Mucosa of rectum (tissue), 2 donors: ENCODE measurements around the gene CUBN.

Source experiments
- H3K27ac ChIP-seq, 2 donors: one replicate each; pipeline ENCODE4 v1.7.0; 2013; ENCODE audit warnings: inconsistent platforms in 2 of 2, low read depth in 2 of 2, low read length in 2 of 2
- H3K27me3 ChIP-seq, 2 donors: one replicate each; pipeline ENCODE4 v1.7.0; 2013; ENCODE audit warnings: low read length in 2 of 2; ENCODE audit not compliant: control insufficient read depth in 2 of 2, insufficient read depth in 2 of 2
- H3K36me3 ChIP-seq, 2 donors: one replicate each; pipeline ENCODE4 v1.7.0; 2013; ENCODE audit warnings: low read length in 2 of 2; ENCODE audit not compliant: control insufficient read depth in 2 of 2, insufficient read depth in 2 of 2
- H3K4me1 ChIP-seq, 2 donors: one replicate each; pipeline ENCODE4 v1.7.0; 2013; ENCODE audit warnings: low read length in 2 of 2, mild to moderate bottlenecking in 1 of 2; ENCODE audit not compliant: control insufficient read depth in 2 of 2, insufficient read depth in 2 of 2
- H3K4me3 ChIP-seq, 2 donors: one replicate each; pipeline ENCODE4 v1.7.0; 2013; ENCODE audit warnings: low read length in 2 of 2
- H3K9ac ChIP-seq, 2 donors: one replicate each; pipeline ENCODE4 v1.7.0; 2013; ENCODE audit warnings: low read length in 2 of 2, low read depth in 1 of 2, mild to moderate bottlenecking in 1 of 2
- H3K9me3 ChIP-seq, 2 donors: one replicate each; pipeline ENCODE4 v1.7.0; 2013; ENCODE audit warnings: low read length in 2 of 2; ENCODE audit not compliant: control insufficient read depth in 2 of 2
- donor health status: healthy.
- donor health status: Normal muscosa, but diverticular disease.

The CUBN gene

GRCh38 chr10:17112566-17112965, 17.0 kb downstream of the CUBN start:
- no peak overlapping the region for H3K4me3 ChIP-seq
- no peaks in the 10 kb centered on the region for H3K36me3 ChIP-seq
- no peak overlapping the region for H3K9ac ChIP-seq
- no peak overlapping the region for H3K27ac ChIP-seq
- no peaks in the 10 kb centered on the region for H3K27me3 ChIP-seq
- peaks cover 2 to 10% of the 10 kb centered on the region in 2 donors for H3K4me1 ChIP-seq
- H3K9me3 ChIP-seq: no peaks in the 10 kb centered on the region

GRCh38 chr10:17109475-17110207, 20.0 kb downstream of the CUBN start:
- H3K4me3 ChIP-seq: no peak overlapping the region
- H3K27ac ChIP-seq: no peak overlapping the region
- no peaks in the 10 kb centered on the region for H3K4me1 ChIP-seq
- H3K27me3 ChIP-seq: no peaks in the 10 kb centered on the region
- no peaks in the 10 kb centered on the region for H3K9me3 ChIP-seq
- no peak overlapping the region for H3K9ac ChIP-seq
- H3K36me3 ChIP-seq: no peaks in the 10 kb centered on the region

DNA sequence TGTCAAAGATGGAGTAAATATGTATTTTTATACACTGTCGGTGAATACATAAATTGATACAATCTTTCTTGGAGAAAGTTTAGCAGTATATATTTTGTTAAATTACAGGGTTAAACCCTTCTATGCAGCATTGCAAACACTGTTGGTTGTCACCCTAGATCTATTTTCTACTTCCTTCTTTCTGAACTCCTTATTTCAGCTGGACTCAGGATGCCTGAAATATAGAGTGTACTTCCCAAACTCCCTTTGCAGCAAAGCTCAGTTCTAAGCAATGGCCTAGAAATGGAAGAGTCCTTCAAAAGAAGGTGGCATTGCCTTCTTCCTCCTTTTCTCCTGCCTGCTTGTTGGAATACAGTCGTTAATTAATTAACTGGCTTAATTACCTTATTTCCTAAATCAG, 20.6 kb downstream of the CUBN start:
- Histone ChIP-seq H3K27me3 (no peaks in the 10 kb centered on the region), H3K36me3 (no peaks in the 10 kb centered on the region), H3K4me3 (no peak overlapping the region), H3K4me1 (no peaks in the 10 kb centered on the region), H3K9me3 (no peaks in the 10 kb centered on the region), H3K9ac (no peak overlapping the region), H3K27ac (no peak overlapping the region)

DNA sequence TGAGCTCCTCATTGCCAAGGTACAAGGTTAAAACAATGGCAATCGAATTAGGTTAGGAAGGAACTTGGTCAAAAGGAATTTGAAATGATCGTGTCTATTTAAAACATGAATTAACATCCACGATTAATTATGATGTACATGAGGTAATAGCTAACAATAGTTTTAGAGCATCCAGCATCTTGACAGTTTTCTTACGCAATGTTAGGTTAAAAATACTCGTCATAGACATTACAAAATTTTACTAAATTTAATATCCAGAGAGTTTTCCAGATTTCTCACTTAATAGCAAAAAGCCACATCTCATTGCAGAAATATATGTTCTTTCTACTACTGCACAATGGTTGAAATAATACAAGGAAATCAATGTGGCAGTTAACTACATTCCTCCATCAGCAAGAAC, 22.6 kb downstream of the CUBN start:
- no peak overlapping the region for H3K4me3 ChIP-seq
- no peak overlapping the region for H3K9ac ChIP-seq
- no peaks in the 10 kb centered on the region for H3K4me1 ChIP-seq
- H3K27me3 ChIP-seq: no peaks in the 10 kb centered on the region
- H3K9me3 ChIP-seq: no peaks in the 10 kb centered on the region
- H3K36me3 ChIP-seq: no peaks in the 10 kb centered on the region
- no peak overlapping the region for H3K27ac ChIP-seq

DNA sequence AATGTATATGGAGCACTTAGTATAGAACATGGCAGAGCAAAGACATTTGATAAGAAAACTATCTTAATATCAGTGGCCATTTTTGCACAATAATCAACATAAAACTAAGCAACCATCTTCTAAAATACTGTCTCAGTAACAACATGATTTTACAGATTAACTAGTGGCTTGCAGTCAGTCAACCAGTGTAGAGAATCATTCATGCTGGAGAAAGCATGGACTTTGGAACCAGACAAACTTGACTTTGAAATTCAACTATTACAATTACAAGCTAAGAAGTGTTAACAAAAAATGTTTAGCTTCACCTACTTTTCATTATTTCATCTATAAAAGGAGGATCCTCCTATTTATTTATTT, 27.7 kb downstream of the CUBN start:
- no peak overlapping the region for H3K9ac ChIP-seq
- no peaks in the 10 kb centered on the region for H3K36me3 ChIP-seq
- H3K27ac ChIP-seq: no peak overlapping the region
- H3K9me3 ChIP-seq: no peaks in the 10 kb centered on the region
- no peak overlapping the region for H3K4me3 ChIP-seq
- H3K27me3 ChIP-seq: no peaks in the 10 kb centered on the region
- H3K4me1 ChIP-seq: no peaks in the 10 kb centered on the region

DNA sequence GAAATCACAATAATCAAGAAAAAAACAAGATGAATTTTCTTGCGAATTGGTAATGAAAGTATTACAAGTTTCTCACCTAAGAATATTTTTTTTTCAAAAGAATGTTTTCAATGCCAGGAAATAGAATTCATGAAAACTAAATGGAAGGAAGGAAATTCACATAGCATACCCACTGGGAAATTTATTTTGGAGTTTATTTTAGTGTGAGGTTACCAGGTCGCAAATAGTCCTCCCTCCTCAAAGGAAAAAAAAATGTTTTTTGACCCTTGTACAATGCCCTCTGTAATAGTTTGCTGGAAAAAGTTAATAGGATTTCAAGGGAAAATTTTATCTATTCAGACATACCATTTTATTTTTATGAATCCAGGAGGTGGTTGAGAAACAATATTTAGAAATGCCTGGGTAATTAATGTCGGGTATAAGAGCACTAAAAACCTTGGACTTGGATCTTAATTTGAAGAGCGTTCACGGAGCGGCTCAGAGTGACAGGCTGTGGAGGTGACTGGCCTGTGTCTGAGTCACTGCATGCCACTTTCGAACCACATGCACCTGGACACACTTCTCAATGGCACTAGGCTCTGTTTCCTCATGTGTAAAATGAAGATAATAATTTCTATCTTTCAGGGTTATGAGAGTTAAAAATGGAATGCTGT, 28.2 kb downstream of the CUBN start:
- Histone ChIP-seq H3K36me3 (no peaks in the 10 kb centered on the region), H3K4me1 (no peaks in the 10 kb centered on the region), H3K9ac (no peak overlapping the region), H3K4me3 (no peak overlapping the region), H3K9me3 (no peaks in the 10 kb centered on the region), H3K27me3 (no peaks in the 10 kb centered on the region), H3K27ac (no peak overlapping the region)

- H3K4me3 ChIP-seq: no peak overlapping the region
- no peaks in the 10 kb centered on the region for H3K36me3 ChIP-seq
- H3K27me3 ChIP-seq: no peaks in the 10 kb centered on the region
- H3K9ac ChIP-seq: no peak overlapping the region
- H3K27ac ChIP-seq: no peak overlapping the region
- H3K9me3 ChIP-seq: no peaks in the 10 kb centered on the region
- no peaks in the 10 kb centered on the region for H3K4me1 ChIP-seq
Observed at GRCh38 chr10:17100586-17100985, 29.0 kb downstream of the CUBN start.

GRCh38 chr10:17098012-17098411, 31.6 kb downstream of the CUBN start:
- no peaks in the 10 kb centered on the region for H3K9me3 ChIP-seq
- H3K4me1 ChIP-seq: no peaks in the 10 kb centered on the region
- H3K4me3 ChIP-seq: no peak overlapping the region
- H3K27ac ChIP-seq: no peak overlapping the region
- H3K27me3 ChIP-seq: no peaks in the 10 kb centered on the region
- H3K9ac ChIP-seq: no peak overlapping the region
- H3K36me3 ChIP-seq: no peaks in the 10 kb centered on the region

- no peaks in the 10 kb centered on the region for H3K27me3 ChIP-seq
- H3K9ac ChIP-seq: no peak overlapping the region
- H3K4me3 ChIP-seq: no peak overlapping the region
- no peaks in the 10 kb centered on the region for H3K36me3 ChIP-seq
- no peak overlapping the region for H3K27ac ChIP-seq
- no peaks in the 10 kb centered on the region for H3K4me1 ChIP-seq
- H3K9me3 ChIP-seq: no peaks in the 10 kb centered on the region
Observed at GRCh38 chr10:17094844-17095243, 34.8 kb downstream of the CUBN start.

GRCh38 chr10:17092986-17093803, 36.4 kb downstream of the CUBN start:
- H3K27me3 ChIP-seq: no peaks in the 10 kb centered on the region
- H3K4me1 ChIP-seq: no peaks in the 10 kb centered on the region
- H3K9me3 ChIP-seq: no peaks in the 10 kb centered on the region
- H3K9ac ChIP-seq: no peak overlapping the region
- no peak overlapping the region for H3K27ac ChIP-seq
- H3K4me3 ChIP-seq: no peak overlapping the region
- no peaks in the 10 kb centered on the region for H3K36me3 ChIP-seq
